Measurements from ENCODE around the gene SLC38A3.
"Not testable (repeated sequence)": the region's sequence is repeated elsewhere in the genome, so short reads cannot be mapped to it uniquely, and the experiment has no call there.

Gene SLC38A3

DNA sequence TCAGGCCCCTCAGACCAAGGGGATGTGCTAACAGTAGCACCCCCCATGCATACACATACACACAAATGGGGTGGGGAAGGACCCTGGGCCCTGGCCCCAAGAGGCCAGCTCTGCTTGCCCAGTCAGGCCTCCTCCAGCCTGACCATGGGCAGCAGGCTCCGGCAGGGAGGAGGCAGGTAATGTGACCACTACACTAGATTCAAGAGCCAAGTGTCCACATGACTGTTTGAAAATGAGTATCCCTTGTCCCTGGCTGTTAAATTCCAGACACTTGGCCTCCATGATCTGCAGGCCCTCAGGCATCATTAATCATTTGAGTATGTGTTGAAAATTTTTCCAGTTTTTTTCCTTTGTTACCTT, 17.1 kb downstream of the SLC38A3 start:
- TF ChIP-seq, protein P1, sequence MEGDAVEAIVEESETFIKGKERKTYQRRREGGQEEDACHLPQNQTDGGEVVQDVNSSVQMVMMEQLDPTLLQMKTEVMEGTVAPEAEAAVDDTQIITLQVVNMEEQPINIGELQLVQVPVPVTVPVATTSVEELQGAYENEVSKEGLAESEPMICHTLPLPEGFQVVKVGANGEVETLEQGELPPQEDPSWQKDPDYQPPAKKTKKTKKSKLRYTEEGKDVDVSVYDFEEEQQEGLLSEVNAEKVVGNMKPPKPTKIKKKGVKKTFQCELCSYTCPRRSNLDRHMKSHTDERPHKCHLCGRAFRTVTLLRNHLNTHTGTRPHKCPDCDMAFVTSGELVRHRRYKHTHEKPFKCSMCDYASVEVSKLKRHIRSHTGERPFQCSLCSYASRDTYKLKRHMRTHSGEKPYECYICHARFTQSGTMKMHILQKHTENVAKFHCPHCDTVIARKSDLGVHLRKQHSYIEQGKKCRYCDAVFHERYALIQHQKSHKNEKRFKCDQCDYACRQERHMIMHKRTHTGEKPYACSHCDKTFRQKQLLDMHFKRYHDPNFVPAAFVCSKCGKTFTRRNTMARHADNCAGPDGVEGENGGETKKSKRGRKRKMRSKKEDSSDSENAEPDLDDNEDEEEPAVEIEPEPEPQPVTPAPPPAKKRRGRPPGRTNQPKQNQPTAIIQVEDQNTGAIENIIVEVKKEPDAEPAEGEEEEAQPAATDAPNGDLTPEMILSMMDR (IDR thresholded peaks at IDR 0.05; ENCODE audit: poor library complexity, severe bottlenecking) = no peak

GRCh38 chr3:50224639-50225038, 19.6 kb downstream of the SLC38A3 start:
- no peak for ATAC-seq (ENCODE audit: low read depth)
- H3K4me3 ChIP-seq (ENCODE audit: severe bottlenecking) = no peak overlapping the region

More for the DNA sequence above, 17.1 kb downstream of the SLC38A3 start:
- Histone ChIP-seq H3K4me1 (ENCODE audit: insufficient read depth, poor library complexity, severe bottlenecking) (no peaks in the 10 kb centered on the region), H3K36me3 (ENCODE audit: low read depth) (no peaks in the 10 kb centered on the region), H3K4me3 (ENCODE audit: severe bottlenecking) (no peak overlapping the region), H3K9me3 (ENCODE audit: severe bottlenecking) (no peaks in the 10 kb centered on the region), H3K27ac (ENCODE audit: poor library complexity, severe bottlenecking) (no peak overlapping the region), H3K27me3 (ENCODE audit: insufficient read depth, poor library complexity, severe bottlenecking) (no peaks in the 10 kb centered on the region)
- ATAC-seq (ENCODE audit: low read depth) (no peak), DNase-seq (ENCODE audit: low spot score) (no peak)

DNA sequence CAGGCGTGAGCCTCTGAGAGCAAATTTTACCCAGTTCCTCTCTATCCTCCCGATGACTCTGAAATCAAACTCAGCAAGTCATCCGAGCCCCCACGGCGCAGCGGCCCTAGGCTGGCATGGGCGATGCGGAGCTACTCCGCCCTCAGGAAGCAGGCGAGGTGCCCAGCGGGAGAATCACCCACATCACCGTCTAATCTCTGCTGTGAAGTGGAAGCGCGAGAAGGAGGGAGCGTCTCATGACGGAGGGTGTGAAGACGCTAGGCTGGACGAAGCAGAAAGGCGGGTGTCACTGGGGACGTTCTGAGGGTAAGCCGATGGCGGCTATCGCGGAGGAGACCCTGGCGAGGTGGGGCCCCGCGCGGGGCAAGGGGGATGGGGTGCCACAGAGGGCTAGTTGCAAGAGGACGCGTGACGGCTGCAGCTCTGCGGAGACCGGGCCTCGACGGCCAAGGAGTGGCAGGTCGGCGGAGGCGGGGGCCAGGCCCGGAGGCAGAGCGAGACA, 21.9 kb downstream of the SLC38A3 start:
- Histone ChIP-seq H3K36me3 (ENCODE audit: low read depth) (no peaks in the 10 kb centered on the region), H3K9me3 (ENCODE audit: severe bottlenecking) (no peaks in the 10 kb centered on the region), H3K4me3 (ENCODE audit: severe bottlenecking) (peak overlapping the region; percentile 44), H3K4me1 (ENCODE audit: insufficient read depth, poor library complexity, severe bottlenecking) (peaks cover 4% of the 10 kb centered on the region), H3K27me3 (ENCODE audit: insufficient read depth, poor library complexity, severe bottlenecking) (no peaks in the 10 kb centered on the region), H3K27ac (ENCODE audit: poor library complexity, severe bottlenecking) (peak overlapping the region; percentile 66)
- DNase-seq (ENCODE audit: low spot score) (no peak), ATAC-seq (ENCODE audit: low read depth) (peak; percentile 13)
- TF ChIP-seq, protein P1 (IDR thresholded peaks at IDR 0.05; ENCODE audit: poor library complexity, severe bottlenecking) = no peak

More at GRCh38 chr3:50224639-50225038, 19.6 kb downstream of the SLC38A3 start:
- Histone ChIP-seq H3K27ac (ENCODE audit: poor library complexity, severe bottlenecking) (no peak overlapping the region), H3K36me3 (ENCODE audit: low read depth) (no peaks in the 10 kb centered on the region), H3K4me1 (ENCODE audit: insufficient read depth, poor library complexity, severe bottlenecking) (peaks cover 4% of the 10 kb centered on the region), H3K9me3 (ENCODE audit: severe bottlenecking) (no peaks in the 10 kb centered on the region), H3K27me3 (ENCODE audit: insufficient read depth, poor library complexity, severe bottlenecking) (no peaks in the 10 kb centered on the region)
- no peak for DNase-seq (ENCODE audit: low spot score)
- TF ChIP-seq, protein P1 (IDR thresholded peaks at IDR 0.05; ENCODE audit: poor library complexity, severe bottlenecking) = no peak

GRCh38 chr3:50227390-50228183, 22.5 kb downstream of the SLC38A3 start:
- no peaks in the 10 kb centered on the region for H3K9me3 ChIP-seq (ENCODE audit: severe bottlenecking)
- H3K27ac ChIP-seq (ENCODE audit: poor library complexity, severe bottlenecking) = peak overlapping the region; percentile 66
- H3K4me1 ChIP-seq (ENCODE audit: insufficient read depth, poor library complexity, severe bottlenecking) = peaks cover 4% of the 10 kb centered on the region
- DNase-seq (ENCODE audit: low spot score) (peak; percentile 96), ATAC-seq (ENCODE audit: low read depth) (peak; percentile 90)
- no peaks in the 10 kb centered on the region for H3K27me3 ChIP-seq (ENCODE audit: insufficient read depth, poor library complexity, severe bottlenecking)
- TF ChIP-seq, protein P1 (IDR thresholded peaks at IDR 0.05; ENCODE audit: poor library complexity, severe bottlenecking) = peak; percentile 98
- H3K36me3 ChIP-seq (ENCODE audit: low read depth) = no peaks in the 10 kb centered on the region
- peak overlapping the region; percentile 44 for H3K4me3 ChIP-seq (ENCODE audit: severe bottlenecking)

- Histone ChIP-seq H3K4me3 (ENCODE audit: severe bottlenecking) (peak overlapping the region; percentile 44), H3K27ac (ENCODE audit: poor library complexity, severe bottlenecking) (peak overlapping the region; percentile 66)
- not testable (repeated sequence) for H3K27me3 ChIP-seq (ENCODE audit: insufficient read depth, poor library complexity, severe bottlenecking); ATAC-seq (ENCODE audit: low read depth); DNase-seq (ENCODE audit: low spot score); H3K9me3 ChIP-seq (ENCODE audit: severe bottlenecking); H3K4me1 ChIP-seq (ENCODE audit: insufficient read depth, poor library complexity, severe bottlenecking); H3K36me3 ChIP-seq (ENCODE audit: low read depth)
Observed at GRCh38 chr3:50228184-50228763, 23.2 kb downstream of the SLC38A3 start.

Measured in RWPE2 (cell line).